Measurements from ENCODE around the gene TSPEAR. TPM values are rescaled to one million over a fixed set of nuclear protein-coding genes. Genes with fewer than 3 reads are reported as not detected.

The TSPEAR gene
- polyA plus RNA-seq, 1 of the 3 experiments (the other 2 are of a cell fraction): 0.08 TPM

- TF ChIP-seq EP300 (IDR thresholded peaks at IDR 0.05; ENCODE audit: borderline replicate concordance in 1 of 2, low read depth in 1 of 2, low read length in 1 of 2) (no peak), USF1 (IDR thresholded peaks at IDR 0.05; ENCODE audit: borderline replicate concordance, low read depth) (no peak), GATA2 (CRISPR knock-in tag; IDR thresholded peaks at IDR 0.05) (no peak), FOXJ3 (CRISPR knock-in tag; IDR thresholded peaks at IDR 0.05) (no peak), RAD21 (IDR thresholded peaks at IDR 0.05; ENCODE audit: low read length) (no peak)
- TF ChIP-seq, protein P1, sequence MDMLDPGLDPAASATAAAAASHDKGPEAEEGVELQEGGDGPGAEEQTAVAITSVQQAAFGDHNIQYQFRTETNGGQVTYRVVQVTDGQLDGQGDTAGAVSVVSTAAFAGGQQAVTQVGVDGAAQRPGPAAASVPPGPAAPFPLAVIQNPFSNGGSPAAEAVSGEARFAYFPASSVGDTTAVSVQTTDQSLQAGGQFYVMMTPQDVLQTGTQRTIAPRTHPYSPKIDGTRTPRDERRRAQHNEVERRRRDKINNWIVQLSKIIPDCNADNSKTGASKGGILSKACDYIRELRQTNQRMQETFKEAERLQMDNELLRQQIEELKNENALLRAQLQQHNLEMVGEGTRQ (IDR thresholded peaks at IDR 0.05; ENCODE audit: borderline replicate concordance, low read depth, low read length): no peak
Observed at GRCh38 chr21:44623575-44623974, 87.8 kb downstream of the TSPEAR start (continued).

GRCh38 chr21:44619886-44620285 is 91.5 kb downstream of the TSPEAR start:
- Histone ChIP-seq H3K27ac (ENCODE audit: low read depth in 2 of 2, low read length in 1 of 2) (no peak overlapping the region), H3K27me3 (ENCODE audit: insufficient read depth) (peaks cover 24% of the 10 kb centered on the region), H4K20me1 (ENCODE audit: insufficient read depth) (no peaks in the 10 kb centered on the region), H3K4me2 (no peak overlapping the region), H3F3A (replicated peaks; ENCODE audit: insufficient read depth) (no peaks in the 10 kb centered on the region), H3K4me3 (ENCODE audit: low read depth in 2 of 2, low read length in 1 of 2) (no peak overlapping the region), H3K36me3 (replicated peaks in 1 of 2; ENCODE audit: control insufficient read depth in 1 of 2, insufficient read depth in 2 of 2, low read length in 1 of 2) (peaks cover 0 to 3% of the 10 kb centered on the region in 2 experiments), H3K9ac (no peak overlapping the region), H3K79me2 (ENCODE audit: insufficient read depth) (no peaks in the 10 kb centered on the region), H2AFZ (ENCODE audit: low read depth) (no peak overlapping the region), H3K4me1 (ENCODE audit: control insufficient read depth in 1 of 2, insufficient read depth in 2 of 2, low read depth in 1 of 2, low read length in 1 of 2) (no peaks in the 10 kb centered on the region), H3K9me2 (no peaks in the 10 kb centered on the region), H3K9me3 (peaks cover 18% of the 10 kb centered on the region)
- WGBS (ENCODE audit: low lambda C conversion rate): 10% methylated on average over 6 of the region's 6 CpGs
- no peak for DNase-seq
- ChIA-PET POLR2A (no interaction called here), CTCF (interaction anchor here (0.7 to 2.8 kb wide), 2 partner anchors 8 to 173 kb away, joined by 3 to 11 read pairs; partner anchors contain the start of gene KRTAP10-8)
- TF ChIP-seq FOXJ3 (CRISPR knock-in tag; IDR thresholded peaks at IDR 0.05) (no peak), NRF1 (IDR thresholded peaks at IDR 0.05; ENCODE audit: low read depth, low read length) (no peak), CTCF (IDR thresholded peaks at IDR 0.05) (no peak), RXRA (IDR thresholded peaks at IDR 0.05; ENCODE audit: borderline replicate concordance, low read depth) (no peak), NFIC (IDR thresholded peaks at IDR 0.05; ENCODE audit: borderline replicate concordance) (no peak), SMC3 (IDR thresholded peaks at IDR 0.05; ENCODE audit: low read depth, low read length) (no peak)
- TF ChIP-seq, protein P2, sequence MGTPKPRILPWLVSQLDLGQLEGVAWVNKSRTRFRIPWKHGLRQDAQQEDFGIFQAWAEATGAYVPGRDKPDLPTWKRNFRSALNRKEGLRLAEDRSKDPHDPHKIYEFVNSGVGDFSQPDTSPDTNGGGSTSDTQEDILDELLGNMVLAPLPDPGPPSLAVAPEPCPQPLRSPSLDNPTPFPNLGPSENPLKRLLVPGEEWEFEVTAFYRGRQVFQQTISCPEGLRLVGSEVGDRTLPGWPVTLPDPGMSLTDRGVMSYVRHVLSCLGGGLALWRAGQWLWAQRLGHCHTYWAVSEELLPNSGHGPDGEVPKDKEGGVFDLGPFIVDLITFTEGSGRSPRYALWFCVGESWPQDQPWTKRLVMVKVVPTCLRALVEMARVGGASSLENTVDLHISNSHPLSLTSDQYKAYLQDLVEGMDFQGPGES (IDR thresholded peaks at IDR 0.05; ENCODE audit: low read depth, low read length): no peak

Data from SK-N-SH (cell line).